PC-3 (cell line): ENCODE results near the gene OVOL3. TPM values are rescaled to one million over a fixed set of nuclear protein-coding genes. Genes with fewer than 3 reads are reported as not detected.

Source experiments
- ATAC-seq: fragments of 200-7000 bp; cut with Tn5 transposase; 2 replicates; pipeline ENCODE4 v1.9.1; 2020; ENCODE audit warnings: mild to moderate bottlenecking, moderate library complexity
- BruUV-seq: library from RNA; stranded (reverse); fragments of 400-500 nt; replicated peaks from 2 replicates; lab custom pipeline; 2021; lab: Mats Ljungman, UMichigan
- CTCF ChIA-PET: fragments of 300-600 bp; sonication (Branson Sonifier 250); formaldehyde crosslinking; loops from one replicate; lab custom pipeline; 2022; ENCODE audit warnings: antibody characterized with exemption; lab: Charles Lee
- POLR2A ChIA-PET: fragments of 300-600 bp; sonication (Branson Sonifier 250); formaldehyde crosslinking; loops from one replicate; lab custom pipeline; 2022; ENCODE audit warnings: antibody characterized with exemption; ENCODE audit not compliant: unreplicated experiment; lab: Charles Lee
- DNase-seq: peaks from one replicate; pipeline ENCODE4 v3.0.0-alpha.2; 2015
- H2AFZ ChIP-seq: fragments of 300-600 bp; sonication (generic); 2 replicates; pipeline ENCODE4 v1.6.0; 2016; ENCODE audit warnings: antibody characterized with exemption, low read length
- H3F3A ChIP-seq: fragments of 300-600 bp; sonication (generic); one replicate; pipeline ENCODE4 v1.6.0; 2017; ENCODE audit warnings: antibody characterized with exemption, low read length, control low read depth, mild to moderate bottlenecking; ENCODE audit not compliant: unreplicated experiment
- H3K27ac ChIP-seq: fragments of 300-600 bp; sonication (generic); 2 replicates; pipeline ENCODE4 v1.5.1; 2016; ENCODE audit warnings: mild to moderate bottlenecking, low read length
- H3K27me3 ChIP-seq: fragments of 300-600 bp; sonication (generic); 2 replicates; pipeline ENCODE4 v1.6.1; 2016; ENCODE audit warnings: low read length, mixed read lengths
- H3K36me3 ChIP-seq: fragments of 300-600 bp; sonication (generic); 2 replicates; pipeline ENCODE4 v1.6.1; 2016; ENCODE audit warnings: low read depth, mixed run types, low read length, mixed read lengths
- H3K4me1 ChIP-seq: fragments of 300-600 bp; sonication (generic); 2 replicates; pipeline ENCODE4 v1.5.1; 2016; ENCODE audit warnings: low read length; ENCODE audit not compliant: insufficient read depth
- H3K4me2 ChIP-seq: fragments of 300-600 bp; sonication (generic); 2 replicates; pipeline ENCODE4 v1.6.0; 2016; ENCODE audit warnings: low read length
- H3K4me3 ChIP-seq: fragments of 300-600 bp; sonication (generic); 2 replicates; pipeline ENCODE4 v1.5.1; 2016; ENCODE audit warnings: mild to moderate bottlenecking, low read length, mixed read lengths
- H3K79me2 ChIP-seq: fragments of 300-600 bp; sonication (generic); 2 replicates; pipeline ENCODE4 v1.6.1; 2017; ENCODE audit warnings: low read length, mixed read lengths
- H3K9ac ChIP-seq: fragments of 300-600 bp; sonication (generic); 2 replicates; pipeline ENCODE4 v1.6.0; 2016; ENCODE audit warnings: mild to moderate bottlenecking, low read length
- H3K9me2 ChIP-seq: fragments of 300-600 bp; sonication (generic); replicated peaks from 2 replicates; pipeline ENCODE4 v1.6.1; 2016; ENCODE audit warnings: mixed run types, low read length, mixed read lengths
- H3K9me3 ChIP-seq: fragments of 300-600 bp; sonication (generic); 2 replicates; pipeline ENCODE4 v1.6.1; 2016; ENCODE audit warnings: low read length, mixed read lengths
- H4K20me1 ChIP-seq: fragments of 300-600 bp; sonication (generic); 2 replicates; pipeline ENCODE4 v1.6.1; 2016; ENCODE audit warnings: low read length, mixed read lengths
- CTCF ChIP-seq: fragments of 300-600 bp; sonication (generic); conservative IDR thresholded peaks from 2 replicates; pipeline ENCODE4 v1.5.1; 2017; ENCODE audit warnings: antibody characterized with exemption, low read depth, mild to moderate bottlenecking, low read length
- EZH2 ChIP-seq: fragments of 300-600 bp; sonication (generic); IDR thresholded peaks from one replicate; pipeline ENCODE4 v1.6.1; 2017; ENCODE audit warnings: antibody characterized with exemption, mild to moderate bottlenecking, low read length; ENCODE audit not compliant: unreplicated experiment
- EZH2phosphoT487 ChIP-seq: fragments of 300-600 bp; sonication (generic); IDR thresholded peaks from 2 replicates; pipeline ENCODE4 v1.6.1; 2018; ENCODE audit warnings: mild to moderate bottlenecking, antibody characterized with exemption, low read length, borderline replicate concordance
- intact Hi-C: fragments of 100-400 bp; cut with micrococcal nuclease; formaldehyde crosslinking; loops from 2 replicates; pipeline ENCODE4 v1.9.0; 2023
- total RNA-seq: library from RNA; depleted of rRNA; stranded (reverse); fragments of >200 nt; gene quantifications from 2 replicates; pipeline ENCODE4 v1.2.3, GENCODE V29; 2014

The OVOL3 gene
- total RNA-seq, 1 experiment from 2014 or later: not detected

DNA sequence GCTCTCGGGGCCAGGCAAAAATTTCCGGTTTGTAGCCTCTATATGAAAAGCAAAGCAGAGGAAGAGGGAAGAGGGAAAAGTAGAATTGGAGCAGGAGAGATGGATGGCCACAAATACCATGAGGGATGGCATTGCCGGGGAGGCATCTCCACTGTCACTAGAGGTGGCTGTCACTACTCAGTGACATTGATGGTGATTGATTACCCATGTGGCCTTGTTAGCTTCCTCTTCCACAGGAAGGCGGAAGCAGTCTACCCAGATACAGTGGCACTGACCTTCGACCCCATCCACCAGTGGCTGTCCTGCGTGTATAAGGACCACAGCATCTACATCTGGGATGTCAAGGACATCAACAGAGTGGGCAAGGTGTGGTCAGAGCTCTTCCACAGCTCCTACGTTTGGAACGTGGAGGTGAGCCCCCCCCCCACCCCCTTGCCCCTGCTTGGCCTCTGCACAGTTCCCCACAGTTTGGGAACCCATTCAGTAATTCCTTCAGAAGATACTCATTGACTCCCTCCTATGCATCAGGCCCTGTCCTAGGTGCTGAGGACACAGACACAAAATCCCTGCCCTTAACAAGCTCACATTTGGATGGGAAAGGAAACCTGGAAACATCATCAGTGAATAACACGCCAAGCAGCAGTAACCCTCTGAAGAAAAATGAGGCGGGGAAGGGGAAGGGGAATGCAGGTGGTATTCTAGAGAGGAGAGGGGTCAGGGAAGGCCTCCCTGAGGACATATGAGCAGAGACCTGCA is 37.6 kb upstream of the OVOL3 start:
- TF ChIP-seq EZH2phosphoT487 (no peak), CTCF (no peak), EZH2 (no peak)
- Histone ChIP-seq H3K36me3 (peaks cover 12% of the 10 kb centered on the region), H3K27me3 (no peaks in the 10 kb centered on the region), H3K9ac (no peak overlapping the region), H3K4me3 (no peak overlapping the region), H3K4me2 (no peak overlapping the region), H3K4me1 (peaks cover 4% of the 10 kb centered on the region; the same call in 1 of the 2 replicates), H3K27ac (no peak overlapping the region), H4K20me1 (peaks cover 20% of the 10 kb centered on the region; the same call in 1 of the 2 replicates), H3F3A (no peaks in the 10 kb centered on the region), H2AFZ (no peak overlapping the region), H3K9me3 (no peaks in the 10 kb centered on the region), H3K9me2 (no peaks in the 10 kb centered on the region), H3K79me2 (no peaks in the 10 kb centered on the region)
- ATAC-seq (no peak), DNase-seq (no peak)
- intact Hi-C loops: no loop called here
- BruUV-seq: no TSS peak
- POLR2A ChIA-PET: interaction anchor here (0.6 kb wide), 1 partner anchor 223 kb away, joined by 4 read pairs; no protein-coding TSS in a partner anchor
- CTCF ChIA-PET: no interaction called here

GRCh38 chr19:36079389-36079945 is 31.5 kb upstream of the OVOL3 start:
- no peak for DNase-seq
- H2AFZ ChIP-seq: no peak overlapping the region
- H3K9ac ChIP-seq: no peak overlapping the region
- H3K4me1 ChIP-seq: no peaks in the 10 kb centered on the region
- no peak for ATAC-seq
- H3K36me3 ChIP-seq: peaks cover 12% of the 10 kb centered on the region; the same call in 1 of the 2 replicates
- CTCF ChIA-PET: no interaction called here
- H4K20me1 ChIP-seq: no peaks in the 10 kb centered on the region
- H3K9me2 ChIP-seq: no peaks in the 10 kb centered on the region
- H3K79me2 ChIP-seq: no peaks in the 10 kb centered on the region
- no peaks in the 10 kb centered on the region for H3K27me3 ChIP-seq
- H3F3A ChIP-seq: no peaks in the 10 kb centered on the region
- no peak overlapping the region for H3K4me2 ChIP-seq
- TF ChIP-seq CTCF (no peak), EZH2phosphoT487 (no peak)
- H3K4me3 ChIP-seq: no peak overlapping the region
- intact Hi-C loops: no loop called here
- no TSS peak for BruUV-seq
- H3K27ac ChIP-seq: no peak overlapping the region
- POLR2A ChIA-PET: no interaction called here
- H3K9me3 ChIP-seq: no peaks in the 10 kb centered on the region

GRCh38 chr19:36081385-36081784 is 29.6 kb upstream of the OVOL3 start:
- H3K4me1 ChIP-seq: no peaks in the 10 kb centered on the region
- intact Hi-C loops: no loop called here
- no peaks in the 10 kb centered on the region for H3K9me3 ChIP-seq
- no peak overlapping the region for H3K4me2 ChIP-seq
- peaks cover 12% of the 10 kb centered on the region; the same call in 1 of the 2 replicates for H3K36me3 ChIP-seq
- no TSS peak for BruUV-seq
- no peaks in the 10 kb centered on the region for H4K20me1 ChIP-seq
- H3K9me2 ChIP-seq: no peaks in the 10 kb centered on the region
- H3K4me3 ChIP-seq: no peak overlapping the region
- H3K79me2 ChIP-seq: no peaks in the 10 kb centered on the region
- no peak overlapping the region for H3K27ac ChIP-seq
- ChIA-PET CTCF (no interaction called here), POLR2A (no interaction called here)
- H2AFZ ChIP-seq: no peak overlapping the region
- H3K9ac ChIP-seq: no peak overlapping the region
- no peaks in the 10 kb centered on the region for H3K27me3 ChIP-seq
- no peak for DNase-seq
- no peak for ATAC-seq
- no peaks in the 10 kb centered on the region for H3F3A ChIP-seq
- TF ChIP-seq EZH2: no peak
- TF ChIP-seq CTCF: no peak
- TF ChIP-seq EZH2phosphoT487: no peak
